ENCODE data around the gene DRICH1. TPM values are rescaled to one million over a fixed set of nuclear protein-coding genes. Genes with fewer than 3 reads are reported as not detected.
"Not testable (repeated sequence)": the region's sequence is repeated elsewhere in the genome, so short reads cannot be mapped to it uniquely, and the experiment has no call there.

DRICH1 gene
- total RNA-seq, 1 donor from 2014 or later = not detected

GRCh38 chr22:23651676-23652075 is 19.6 kb upstream of the DRICH1 start:
- no peak for TF ChIP-seq CTCF (IDR thresholded peaks at IDR 0.05; ENCODE audit: borderline replicate concordance)
- Histone ChIP-seq H3K27ac (replicated peaks) (no peak overlapping the region), H3K27me3 (ENCODE audit: low read depth) (no peaks in the 10 kb centered on the region), H3K4me1 (no peaks in the 10 kb centered on the region), H3K9me3 (replicated peaks) (no peaks in the 10 kb centered on the region), H3K4me3 (no peak overlapping the region), H3K36me3 (peaks cover 8% of the 10 kb centered on the region)
- intact Hi-C loops (cut with micrococcal nuclease) = no loop called here
- no peak for DNase-seq

GRCh38 chr22:23649071-23649501 is 17.0 kb upstream of the DRICH1 start:
- TF ChIP-seq CTCF (IDR thresholded peaks at IDR 0.05; ENCODE audit: borderline replicate concordance) = no peak
- intact Hi-C loops (cut with micrococcal nuclease) = no loop called here
- Histone ChIP-seq H3K27me3 (ENCODE audit: low read depth) (no peaks in the 10 kb centered on the region), H3K4me3 (no peak overlapping the region), H3K9me3 (replicated peaks) (no peaks in the 10 kb centered on the region), H3K27ac (replicated peaks) (no peak overlapping the region), H3K4me1 (no peaks in the 10 kb centered on the region), H3K36me3 (peaks cover 8% of the 10 kb centered on the region)
- DNase-seq = no peak

- H3K27me3 ChIP-seq (ENCODE audit: low read depth); H3K4me1 ChIP-seq; H3K27ac ChIP-seq (replicated peaks); DNase-seq; H3K36me3 ChIP-seq; H3K9me3 ChIP-seq (replicated peaks); intact Hi-C loops (cut with micrococcal nuclease); H3K4me3 ChIP-seq: not testable (repeated sequence)
Measured at GRCh38 chr22:23646526-23646925, 14.4 kb upstream of the DRICH1 start.

GRCh38 chr22:23640206-23640605 is 8.1 kb upstream of the DRICH1 start:
- H3K36me3 ChIP-seq; H3K4me1 ChIP-seq; H3K9me3 ChIP-seq (replicated peaks); DNase-seq; H3K27ac ChIP-seq (replicated peaks); intact Hi-C loops (cut with micrococcal nuclease); H3K4me3 ChIP-seq; H3K27me3 ChIP-seq (ENCODE audit: low read depth): not testable (repeated sequence)

DNA sequence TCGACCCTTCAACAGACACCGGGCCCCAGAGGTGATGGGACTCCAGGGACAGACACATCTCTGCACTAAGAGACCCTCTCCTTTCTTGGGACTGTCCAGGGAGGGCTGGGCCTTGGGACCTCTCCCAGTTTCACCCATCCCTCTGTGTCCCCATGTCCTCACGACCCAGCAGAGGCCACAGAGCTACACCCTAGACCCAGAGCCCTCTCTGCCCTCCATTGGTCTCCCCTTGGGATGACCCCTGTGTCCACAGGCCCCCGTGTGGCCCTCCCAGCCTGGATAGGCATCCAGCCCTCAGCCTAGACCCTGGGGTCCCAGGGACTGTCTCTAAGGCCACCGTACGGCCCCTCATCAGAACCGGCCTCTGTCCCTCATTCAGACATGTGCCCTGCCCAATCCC is 7.5 kb upstream of the DRICH1 start:
- intact Hi-C loops (cut with micrococcal nuclease) = no loop called here
- H3K4me1 ChIP-seq = no peaks in the 10 kb centered on the region

GRCh38 chr22:23638611-23639010 is 6.5 kb upstream of the DRICH1 start:
- intact Hi-C loops (cut with micrococcal nuclease) = no loop called here
- H3K27me3 ChIP-seq (ENCODE audit: low read depth) = no peaks in the 10 kb centered on the region
- no peak for DNase-seq

More for the DNA sequence above, 7.5 kb upstream of the DRICH1 start:
- DNase-seq = no peak
- Histone ChIP-seq H3K4me3 (no peak overlapping the region), H3K27me3 (ENCODE audit: low read depth) (no peaks in the 10 kb centered on the region), H3K27ac (replicated peaks) (no peak overlapping the region), H3K36me3 (no peaks in the 10 kb centered on the region), H3K9me3 (replicated peaks) (no peaks in the 10 kb centered on the region)
- TF ChIP-seq CTCF (IDR thresholded peaks at IDR 0.05; ENCODE audit: borderline replicate concordance) = no peak

GRCh38 chr22:23635291-23635690 is 3.2 kb upstream of the DRICH1 start:
- DNase-seq; H3K36me3 ChIP-seq; H3K9me3 ChIP-seq (replicated peaks); H3K27me3 ChIP-seq (ENCODE audit: low read depth); H3K4me3 ChIP-seq; H3K27ac ChIP-seq (replicated peaks); H3K4me1 ChIP-seq; intact Hi-C loops (cut with micrococcal nuclease): not testable (repeated sequence)

More at GRCh38 chr22:23638611-23639010, 6.5 kb upstream of the DRICH1 start:
- no peaks in the 10 kb centered on the region for H3K9me3 ChIP-seq (replicated peaks)
- no peaks in the 10 kb centered on the region for H3K4me1 ChIP-seq
- no peak overlapping the region for H3K27ac ChIP-seq (replicated peaks)
- no peaks in the 10 kb centered on the region for H3K36me3 ChIP-seq
- no peak overlapping the region for H3K4me3 ChIP-seq
- no peak for TF ChIP-seq CTCF (IDR thresholded peaks at IDR 0.05; ENCODE audit: borderline replicate concordance)

DNA sequence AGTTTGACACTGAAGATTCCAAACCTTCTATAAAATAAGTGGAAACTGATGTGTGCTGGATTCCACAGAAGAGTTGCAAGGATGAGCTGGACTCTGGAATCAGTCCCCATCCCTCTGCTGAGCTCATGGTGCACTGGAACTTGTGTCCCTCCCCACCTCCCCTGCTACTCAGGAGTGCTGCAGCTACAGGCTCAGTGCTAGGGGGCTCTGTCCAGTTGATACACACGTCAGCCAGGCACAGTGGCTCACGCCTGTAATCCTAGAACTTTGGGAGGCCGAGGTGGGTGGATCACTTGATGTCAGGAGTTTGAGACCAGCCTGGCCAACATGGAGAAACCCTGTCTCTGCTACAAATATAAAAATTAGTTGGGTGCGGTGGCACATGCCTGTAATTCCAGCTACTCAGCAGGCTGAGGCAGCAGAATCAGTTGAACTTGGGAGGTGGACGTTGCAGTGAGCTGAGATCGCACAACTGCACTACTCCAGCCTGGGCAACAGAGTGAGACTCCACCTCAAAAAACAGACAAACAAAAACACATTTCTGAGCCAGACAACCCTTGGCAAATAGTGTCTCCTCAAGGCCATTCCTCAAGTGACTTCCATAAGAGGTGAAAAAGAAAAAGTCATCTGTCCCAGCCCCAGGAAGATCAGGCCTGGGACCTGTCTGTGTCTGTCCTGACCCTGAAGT is 3.9 kb downstream of the DRICH1 start:
- intact Hi-C loops (cut with micrococcal nuclease); H3K27ac ChIP-seq (replicated peaks); H3K36me3 ChIP-seq; H3K4me1 ChIP-seq; H3K4me3 ChIP-seq; H3K9me3 ChIP-seq (replicated peaks); H3K27me3 ChIP-seq (ENCODE audit: low read depth); DNase-seq: not testable (repeated sequence)
